Hepatocyte (in vitro differentiated cells): ENCODE measurements around the gene BMPR1A.

Source experiments
- CTCF ChIP-seq: fragments of 200-600 bp; sonication (generic); IDR thresholded peaks from 2 replicates; pipeline ENCODE4 v1.5.1; 2016; ENCODE audit warnings: antibody characterized with exemption, mild to moderate bottlenecking; ENCODE audit not compliant: poor library complexity
- EZH2 ChIP-seq: fragments of 200-600 bp; sonication (generic); IDR thresholded peaks from 2 replicates; pipeline ENCODE4 v1.6.1; 2016; ENCODE audit warnings: antibody characterized with exemption, mild to moderate bottlenecking, borderline replicate concordance

DNA sequence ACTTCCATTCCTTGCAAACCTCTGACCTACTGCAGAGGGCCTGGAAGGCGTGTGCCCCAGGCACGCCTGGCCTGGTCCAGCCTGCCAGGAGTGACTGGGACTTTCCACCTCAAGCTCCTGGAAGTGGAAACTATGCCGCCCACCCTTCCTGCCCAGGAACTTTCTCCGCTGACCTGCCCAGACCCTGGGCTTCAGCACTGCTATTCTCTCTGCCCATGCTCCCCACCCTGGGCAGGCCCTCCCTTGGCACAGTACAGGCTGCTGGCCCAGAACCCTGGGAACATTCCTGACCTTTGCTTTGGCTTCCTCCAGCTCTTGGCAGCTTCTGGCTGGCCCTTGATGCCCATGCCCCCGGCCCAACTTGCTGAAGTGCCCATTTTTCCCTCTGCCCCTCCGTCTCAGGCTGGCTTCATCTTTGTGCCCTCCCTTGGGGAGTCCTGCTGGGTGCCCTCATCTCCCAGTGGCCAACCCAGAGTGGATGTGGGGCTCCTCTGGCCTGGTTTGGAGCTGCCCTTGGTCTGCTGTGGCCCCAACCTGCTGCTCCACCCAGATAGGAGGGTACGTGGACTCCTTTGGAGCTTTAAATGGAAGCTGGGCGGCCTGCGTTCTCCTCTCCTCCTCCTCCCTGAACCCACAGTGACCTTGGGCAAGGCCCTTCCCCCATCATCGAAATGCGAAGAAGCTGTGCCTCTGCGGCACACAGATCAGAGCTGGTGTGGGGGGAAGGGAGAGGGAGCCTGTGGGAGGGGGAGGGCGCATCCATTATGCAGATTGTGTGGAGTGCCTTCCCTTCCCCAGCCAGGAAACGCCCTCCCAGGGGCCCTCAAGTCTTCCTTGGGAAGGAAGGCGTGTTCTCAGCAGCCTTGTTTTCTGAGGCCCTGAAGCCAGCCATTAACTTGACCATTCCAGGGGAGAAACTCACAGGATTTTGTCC is 197.6 kb downstream of the BMPR1A start:
- TF ChIP-seq CTCF, result no peak
- TF ChIP-seq EZH2, result no peak
